HCT116 (cell line): ENCODE results near the gene PAX6. TPM values are rescaled to one million over a fixed set of nuclear protein-coding genes. Genes with fewer than 3 reads are reported as not detected.

ENCODE experiments used
- ATAC-seq: fragments of 200-7000 bp; cut with Tn5 transposase; 2 replicates; pipeline ENCODE4 v1.9.1; 2020; ENCODE audit warnings: mild to moderate bottlenecking, moderate library complexity
- BruUV-seq: library from RNA; stranded (reverse); fragments of 400-500 nt; replicated peaks from 2 replicates; lab custom pipeline; 2021; lab: Mats Ljungman, UMichigan
- CTCF ChIA-PET: fragments of 300-600 bp; sonication (Branson Sonifier 250); formaldehyde crosslinking; loops from one replicate; lab custom pipeline; 2021; ENCODE audit warnings: antibody characterized with exemption; lab: Charles Lee
- POLR2A ChIA-PET: fragments of 300-600, 350-600 bp; sonication (Branson Sonifier 250); formaldehyde crosslinking; loops from one replicate; lab custom pipeline; 2021; ENCODE audit warnings: antibody characterized with exemption; lab: Charles Lee
- RAD21 ChIA-PET, 2 experiments: fragments of 300-600 bp; sonication (Branson Sonifier 250); formaldehyde crosslinking; loops; one replicate each; lab custom pipeline; 2023; ENCODE audit warnings: low total read pairs in 2 of 2; ENCODE audit not compliant: uncharacterized antibody in 2 of 2, unreplicated experiment in 2 of 2, low non-redundant PET in 1 of 2; lab: Charles Lee
- DNase-seq: peaks from one replicate; pipeline ENCODE4 v3.0.0-alpha.2; 2010; ENCODE audit warnings: low read depth, low spot score
- H2AFZ ChIP-seq: fragments of 200-600 bp; shearing (Covaris generic), sonication (generic); 2 replicates; pipeline ENCODE4 v1.6.1; 2017; ENCODE audit warnings: low read depth, mixed run types, mixed read lengths, antibody characterized with exemption, low read length; ENCODE audit not compliant: poor library complexity, severe bottlenecking
- H3K27ac ChIP-seq: 2 replicates; pipeline ENCODE4 v1.5.1; 2012; ENCODE audit warnings: low read depth, low read length
- H3K27me3 ChIP-seq: fragments of 200-600 bp; sonication (generic); 2 replicates; pipeline ENCODE4 v1.6.1; 2016; ENCODE audit warnings: mixed run types, low read length, mixed read lengths; ENCODE audit not compliant: insufficient read depth
- H3K36me3 ChIP-seq, 2 experiments: fragments of 200-500 bp in 1 of 2; fragments of 200-600 bp in 1 of 2; sonication (Bioruptor generic) in 1 of 2; sonication (generic) in 1 of 2; 2 replicates each; pipeline versions ENCODE4 v1.5.1 to v1.6.1; 2014 to 2016; ENCODE audit warnings: low read length in 2 of 2, inconsistent platforms in 1 of 2, mixed read lengths in 1 of 2, mixed run types in 1 of 2; ENCODE audit not compliant: insufficient read depth in 2 of 2, control insufficient read depth in 1 of 2
- H3K4me1 ChIP-seq, 2 experiments: fragments of 200-600 bp in 1 of 2; sonication (generic) in 1 of 2; 2 replicates each; pipeline versions ENCODE4 v1.5.1 to v1.6.1; 2012 to 2017; ENCODE audit warnings: low read length in 2 of 2, inconsistent platforms in 1 of 2, mild to moderate bottlenecking in 1 of 2, mixed read lengths in 1 of 2, mixed run types in 1 of 2, moderate library complexity in 1 of 2; ENCODE audit not compliant: insufficient read depth in 2 of 2, control insufficient read depth in 1 of 2
- H3K4me2 ChIP-seq: fragments of 200-600 bp; sonication (generic); 2 replicates; pipeline ENCODE4 v1.6.1; 2017; ENCODE audit warnings: mixed run types, low read length, mixed read lengths
- H3K4me3 ChIP-seq, 2 experiments: fragments of 200-600 bp in 1 of 2; sonication (generic) in 1 of 2; replicated peaks in 1 of 2; 2 replicates each; pipeline ENCODE4 v1.5.1; 2011 to 2016; ENCODE audit warnings: low read length in 2 of 2, control low read depth in 1 of 2, low read depth in 1 of 2, mild to moderate bottlenecking in 1 of 2, mixed read lengths in 1 of 2, mixed run types in 1 of 2
- H3K79me2 ChIP-seq: fragments of 200-600 bp; sonication (generic); 2 replicates; pipeline ENCODE4 v1.6.1; 2017; ENCODE audit warnings: mild to moderate bottlenecking, mixed run types, low read length, moderate library complexity, mixed read lengths; ENCODE audit not compliant: insufficient read depth
- H3K9ac ChIP-seq: fragments of 200-600 bp; sonication (generic); 2 replicates; pipeline ENCODE4 v1.6.1; 2016; ENCODE audit warnings: low read length, mixed read lengths
- H3K9me2 ChIP-seq: fragments of 200-600 bp; sonication (generic), shearing (Covaris generic); 2 replicates; pipeline ENCODE4 v1.6.1; 2017; ENCODE audit warnings: mixed run types, mild to moderate bottlenecking, moderate library complexity; ENCODE audit not compliant: insufficient read depth
- H3K9me3 ChIP-seq, 2 experiments: fragments of 200-500 bp in 1 of 2; fragments of 200-600 bp in 1 of 2; sonication (Bioruptor generic) in 1 of 2; sonication (generic) in 1 of 2; 2 replicates each; pipeline ENCODE4 v1.6.1; 2014 to 2017; ENCODE audit warnings: low read length in 2 of 2, mixed read lengths in 2 of 2, inconsistent platforms in 1 of 2, low read depth in 1 of 2, mild to moderate bottlenecking in 1 of 2, mixed run types in 1 of 2, moderate library complexity in 1 of 2; ENCODE audit not compliant: control insufficient read depth in 1 of 2, insufficient read depth in 1 of 2
- H4K20me1 ChIP-seq: fragments of 200-600 bp; sonication (generic), shearing (Covaris generic); 2 replicates; pipeline ENCODE4 v1.6.1; 2017; ENCODE audit warnings: mixed run types, mild to moderate bottlenecking, moderate library complexity; ENCODE audit not compliant: insufficient read depth
- ELF1 ChIP-seq: IDR thresholded peaks from 2 replicates; pipeline ENCODE4 v1.6.1; 2012; ENCODE audit warnings: low read depth, borderline replicate concordance
- EZH2phosphoT487 ChIP-seq: fragments of 200-600 bp; IDR thresholded peaks from 2 replicates; pipeline ENCODE4 v1.6.1; 2018; ENCODE audit warnings: antibody characterized with exemption, borderline replicate concordance
- SIN3A ChIP-seq: IDR thresholded peaks from 2 replicates; pipeline ENCODE4 v1.6.1; 2012; ENCODE audit warnings: low read depth
- ZFX ChIP-seq: fragments of 450-650 bp; IDR thresholded peaks from 2 replicates; pipeline ENCODE4 v1.6.1; 2017
- intact Hi-C: fragments of 100-400 bp; cut with micrococcal nuclease; formaldehyde crosslinking; loops from 2 replicates; pipeline ENCODE4 v1.10.0; 2022
- total RNA-seq: library from RNA; stranded (reverse); gene quantifications from one replicate; pipeline ENCODE4 v1.2.1, GENCODE V29; 2021; ENCODE audit not compliant: unreplicated experiment
- TF ChIP-seq, protein P1 (sequence below): IDR thresholded peaks from 2 replicates; pipeline ENCODE4 v1.6.1; 2012; ENCODE audit warnings: low read depth
- TF ChIP-seq, protein P2 (sequence below): IDR thresholded peaks from 2 replicates; pipeline ENCODE4 v1.6.1; 2012

Gene PAX6
- total RNA-seq, 1 experiment from 2014 or later = 5.3 TPM

DNA sequence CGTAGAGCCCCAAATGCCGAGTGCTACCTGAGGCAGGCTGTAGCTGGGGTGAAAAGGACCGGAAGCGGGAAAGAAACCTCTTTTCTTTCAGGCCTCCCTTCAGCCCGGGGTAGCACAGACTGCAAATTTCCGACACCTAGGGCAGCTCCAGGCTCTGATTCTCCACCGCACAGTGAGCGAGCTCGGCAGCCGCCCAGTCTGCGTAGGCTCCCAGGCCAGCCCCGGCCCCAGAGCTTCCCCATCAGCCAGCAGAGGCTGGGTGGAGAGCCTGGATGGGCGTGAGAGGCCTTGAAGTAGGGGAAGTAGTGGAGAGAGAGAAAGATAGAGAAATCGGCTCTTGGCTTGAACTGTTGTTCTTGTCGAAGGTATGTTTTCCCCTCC lies 9.3 kb upstream of the PAX6 start (continued):
- TF ChIP-seq, protein P1, sequence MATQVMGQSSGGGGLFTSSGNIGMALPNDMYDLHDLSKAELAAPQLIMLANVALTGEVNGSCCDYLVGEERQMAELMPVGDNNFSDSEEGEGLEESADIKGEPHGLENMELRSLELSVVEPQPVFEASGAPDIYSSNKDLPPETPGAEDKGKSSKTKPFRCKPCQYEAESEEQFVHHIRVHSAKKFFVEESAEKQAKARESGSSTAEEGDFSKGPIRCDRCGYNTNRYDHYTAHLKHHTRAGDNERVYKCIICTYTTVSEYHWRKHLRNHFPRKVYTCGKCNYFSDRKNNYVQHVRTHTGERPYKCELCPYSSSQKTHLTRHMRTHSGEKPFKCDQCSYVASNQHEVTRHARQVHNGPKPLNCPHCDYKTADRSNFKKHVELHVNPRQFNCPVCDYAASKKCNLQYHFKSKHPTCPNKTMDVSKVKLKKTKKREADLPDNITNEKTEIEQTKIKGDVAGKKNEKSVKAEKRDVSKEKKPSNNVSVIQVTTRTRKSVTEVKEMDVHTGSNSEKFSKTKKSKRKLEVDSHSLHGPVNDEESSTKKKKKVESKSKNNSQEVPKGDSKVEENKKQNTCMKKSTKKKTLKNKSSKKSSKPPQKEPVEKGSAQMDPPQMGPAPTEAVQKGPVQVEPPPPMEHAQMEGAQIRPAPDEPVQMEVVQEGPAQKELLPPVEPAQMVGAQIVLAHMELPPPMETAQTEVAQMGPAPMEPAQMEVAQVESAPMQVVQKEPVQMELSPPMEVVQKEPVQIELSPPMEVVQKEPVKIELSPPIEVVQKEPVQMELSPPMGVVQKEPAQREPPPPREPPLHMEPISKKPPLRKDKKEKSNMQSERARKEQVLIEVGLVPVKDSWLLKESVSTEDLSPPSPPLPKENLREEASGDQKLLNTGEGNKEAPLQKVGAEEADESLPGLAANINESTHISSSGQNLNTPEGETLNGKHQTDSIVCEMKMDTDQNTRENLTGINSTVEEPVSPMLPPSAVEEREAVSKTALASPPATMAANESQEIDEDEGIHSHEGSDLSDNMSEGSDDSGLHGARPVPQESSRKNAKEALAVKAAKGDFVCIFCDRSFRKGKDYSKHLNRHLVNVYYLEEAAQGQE = no peak
- TF ChIP-seq EZH2phosphoT487 = no peak
- no peak for TF ChIP-seq ZFX
- TF ChIP-seq, all 23 proteins: peak for 0

DNA sequence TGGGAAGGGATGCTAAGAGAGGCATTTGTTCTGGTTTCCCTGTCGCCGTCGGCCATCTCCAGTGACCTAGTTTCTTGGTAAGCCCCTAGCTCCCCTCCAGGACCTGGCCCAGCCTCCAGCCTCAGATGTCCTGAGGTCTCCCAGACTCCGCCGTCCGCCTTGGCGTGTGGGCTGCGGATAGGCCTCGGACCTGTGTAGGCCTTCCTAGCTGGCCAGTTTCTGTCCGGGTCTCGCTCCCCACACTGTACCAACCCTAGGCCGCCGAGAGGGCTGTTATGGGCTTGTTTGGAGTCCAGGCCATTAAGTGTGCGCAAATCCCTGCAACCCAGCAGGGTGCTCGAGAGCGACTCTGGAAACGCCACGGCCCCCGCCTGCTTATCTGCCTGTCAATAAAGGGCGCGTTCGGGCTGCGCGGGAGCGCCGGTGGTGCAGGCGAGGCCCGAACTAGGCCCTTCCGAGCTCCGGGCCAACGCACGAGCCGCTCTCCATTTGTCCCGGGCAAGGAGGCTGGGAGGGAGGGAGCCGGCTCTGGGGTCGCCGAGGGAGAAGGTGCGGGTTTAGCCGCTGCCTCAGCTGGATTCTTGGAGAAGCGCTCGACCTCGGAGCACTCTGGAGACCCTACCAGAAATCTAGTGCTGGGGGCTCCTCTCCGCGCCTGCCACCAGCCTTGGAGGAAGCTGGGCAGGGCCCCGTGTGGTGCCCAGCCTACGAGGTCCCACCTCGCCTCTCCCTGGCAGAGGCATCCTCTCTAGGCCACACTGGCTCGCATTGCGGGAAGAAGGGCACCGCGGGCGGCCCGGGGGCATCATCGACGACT lies 8.7 kb upstream of the PAX6 start:
- ATAC-seq = no peak
- ChIA-PET POLR2A (no interaction called here), RAD21 (no interaction called here), CTCF (no interaction called here)
- Histone ChIP-seq H3K9ac (no peak overlapping the region), H3K9me2 (no peaks in the 10 kb centered on the region), H3K4me2 (no peak overlapping the region), H4K20me1 (no peaks in the 10 kb centered on the region), H3K27ac (no peak overlapping the region), H3K4me1 (peaks cover 0 to 6% of the 10 kb centered on the region in 2 experiments; a peak in 1 of 4 replicates), H3K79me2 (no peaks in the 10 kb centered on the region), H3K36me3 (no peaks in the 10 kb centered on the region), H2AFZ (no peak overlapping the region), H3K27me3 (no peaks in the 10 kb centered on the region), H3K4me3 (no peak overlapping the region), H3K9me3 (no peaks in the 10 kb centered on the region)
- no TSS peak for BruUV-seq
- DNase-seq = no peak
- TF ChIP-seq, protein P2, sequence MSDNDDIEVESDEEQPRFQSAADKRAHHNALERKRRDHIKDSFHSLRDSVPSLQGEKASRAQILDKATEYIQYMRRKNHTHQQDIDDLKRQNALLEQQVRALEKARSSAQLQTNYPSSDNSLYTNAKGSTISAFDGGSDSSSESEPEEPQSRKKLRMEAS = no peak
- no peak for TF ChIP-seq SIN3A
- no peak for TF ChIP-seq ELF1
- intact Hi-C loops = no loop called here
